GM21367 (cell line): ENCODE results near the gene SOCS1.
"Not testable (repeated sequence)": the region's sequence is repeated elsewhere in the genome, so short reads cannot be mapped to it uniquely, and the experiment has no call there.

Experiments used
- ATAC-seq: cut with Tn5 transposase; IDR thresholded peaks from one replicate; pipeline ENCODE4 v1.9.1; 2021; ENCODE audit not compliant: unreplicated experiment

Gene SOCS1, protein sequence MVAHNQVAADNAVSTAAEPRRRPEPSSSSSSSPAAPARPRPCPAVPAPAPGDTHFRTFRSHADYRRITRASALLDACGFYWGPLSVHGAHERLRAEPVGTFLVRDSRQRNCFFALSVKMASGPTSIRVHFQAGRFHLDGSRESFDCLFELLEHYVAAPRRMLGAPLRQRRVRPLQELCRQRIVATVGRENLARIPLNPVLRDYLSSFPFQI

DNA sequence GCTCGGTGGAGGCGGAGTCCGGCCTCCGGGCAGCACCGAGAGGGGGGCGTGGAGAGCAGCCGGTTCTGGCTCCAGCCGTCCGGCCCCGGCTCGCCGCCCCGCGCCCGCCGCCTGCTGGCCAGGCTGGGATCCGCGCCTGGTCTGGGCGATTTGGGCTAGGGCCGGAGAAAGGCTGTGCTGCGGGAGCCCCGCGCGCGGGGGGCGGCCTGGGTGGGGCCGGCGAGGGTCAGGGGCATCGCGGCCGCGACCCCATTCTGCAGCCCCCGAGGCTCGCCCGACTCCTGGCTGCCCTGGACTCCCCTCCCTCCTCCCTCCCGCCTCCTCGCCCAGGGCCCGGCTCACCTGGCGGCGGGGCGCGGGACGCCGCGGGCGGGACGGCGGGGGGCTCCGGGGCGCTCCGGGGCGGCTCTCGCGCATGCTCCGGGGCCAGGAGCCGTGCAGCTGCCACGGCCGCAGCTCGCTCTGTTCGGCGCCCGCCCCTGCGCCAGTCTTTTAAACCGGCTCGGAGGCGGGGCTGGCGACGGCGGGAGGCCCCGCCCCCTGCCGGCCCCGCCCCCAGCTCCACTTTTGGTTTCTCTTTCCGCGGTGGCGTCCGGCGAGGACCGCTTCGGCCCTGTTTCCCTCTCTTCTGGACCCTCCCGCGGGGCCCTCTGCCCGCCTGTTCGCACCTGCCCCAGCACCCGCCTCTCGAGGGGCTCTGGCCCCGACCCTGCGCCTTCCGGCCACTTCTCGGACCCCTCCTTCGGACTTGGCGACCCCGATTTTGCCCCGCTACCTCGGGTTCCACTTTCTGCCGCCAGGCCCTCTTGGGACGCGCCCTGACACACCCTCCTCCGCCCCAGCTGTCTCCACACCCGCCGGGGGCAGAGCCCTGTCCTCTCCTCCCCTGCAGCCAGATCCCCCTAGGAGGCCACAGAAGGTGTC is at the start of gene SOCS1:
SOCS1 (minus strand) TSS at position 468 of the 924 bp plus-strand sequence. CDS start 726 bp downstream, outside the sequence.
- peak; percentile 42 for ATAC-seq

DNA sequence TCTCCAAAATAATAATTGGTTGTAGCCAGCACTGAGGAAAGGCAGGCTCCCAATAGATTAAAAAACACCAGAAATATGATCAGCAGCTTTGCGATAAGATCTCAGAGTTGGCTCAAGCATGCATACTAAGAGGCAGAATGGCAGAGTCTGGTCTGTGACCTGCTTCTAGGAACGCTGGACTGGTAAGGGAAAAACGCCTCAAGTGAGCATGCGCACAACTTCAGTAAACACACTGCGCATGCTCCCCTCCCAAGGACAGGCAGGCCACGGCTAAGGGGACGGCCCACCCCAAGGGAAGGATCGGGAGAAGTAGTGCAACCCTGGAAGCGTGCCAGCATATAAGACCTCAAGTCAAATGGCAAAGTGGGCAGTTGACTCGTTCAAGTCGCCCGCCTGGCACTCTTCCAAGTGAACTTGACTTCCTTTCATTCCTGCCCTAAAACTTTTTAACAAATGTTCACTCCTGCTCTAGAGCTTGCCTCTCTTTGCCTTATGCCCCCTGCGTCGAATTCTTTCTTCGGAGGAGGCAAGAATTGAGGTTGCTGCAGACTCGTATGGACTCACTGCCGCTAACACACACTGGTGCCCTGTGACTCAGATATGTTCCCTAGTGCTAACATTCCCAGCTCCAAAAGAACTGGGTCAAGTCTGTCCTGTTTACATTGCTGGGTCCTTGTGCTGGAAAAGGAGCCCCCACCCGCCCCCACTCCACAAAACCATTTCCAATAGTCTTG is 47.6 kb upstream of the SOCS1 start:
- no peak for ATAC-seq

DNA sequence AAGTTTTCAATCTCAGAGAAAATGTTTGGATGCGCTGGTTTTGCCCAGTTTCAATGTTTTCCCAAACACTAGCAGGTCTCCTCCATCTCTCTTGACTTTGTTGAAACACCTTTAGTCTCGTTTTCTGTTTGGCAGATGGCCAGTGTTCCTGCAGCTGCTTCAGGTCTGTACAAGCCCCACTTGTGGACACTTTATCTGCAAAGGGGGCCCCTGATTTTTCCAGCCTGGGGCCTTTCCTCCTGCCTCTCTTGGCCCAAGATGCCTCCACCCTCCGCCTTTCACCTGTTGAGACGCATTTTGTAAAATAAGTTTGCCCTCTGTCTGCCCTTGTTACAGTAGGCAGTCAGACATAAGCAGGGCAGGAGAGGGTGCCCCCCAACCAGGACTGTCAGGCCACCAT is 47.0 kb upstream of the SOCS1 start:
- no peak for ATAC-seq

DNA sequence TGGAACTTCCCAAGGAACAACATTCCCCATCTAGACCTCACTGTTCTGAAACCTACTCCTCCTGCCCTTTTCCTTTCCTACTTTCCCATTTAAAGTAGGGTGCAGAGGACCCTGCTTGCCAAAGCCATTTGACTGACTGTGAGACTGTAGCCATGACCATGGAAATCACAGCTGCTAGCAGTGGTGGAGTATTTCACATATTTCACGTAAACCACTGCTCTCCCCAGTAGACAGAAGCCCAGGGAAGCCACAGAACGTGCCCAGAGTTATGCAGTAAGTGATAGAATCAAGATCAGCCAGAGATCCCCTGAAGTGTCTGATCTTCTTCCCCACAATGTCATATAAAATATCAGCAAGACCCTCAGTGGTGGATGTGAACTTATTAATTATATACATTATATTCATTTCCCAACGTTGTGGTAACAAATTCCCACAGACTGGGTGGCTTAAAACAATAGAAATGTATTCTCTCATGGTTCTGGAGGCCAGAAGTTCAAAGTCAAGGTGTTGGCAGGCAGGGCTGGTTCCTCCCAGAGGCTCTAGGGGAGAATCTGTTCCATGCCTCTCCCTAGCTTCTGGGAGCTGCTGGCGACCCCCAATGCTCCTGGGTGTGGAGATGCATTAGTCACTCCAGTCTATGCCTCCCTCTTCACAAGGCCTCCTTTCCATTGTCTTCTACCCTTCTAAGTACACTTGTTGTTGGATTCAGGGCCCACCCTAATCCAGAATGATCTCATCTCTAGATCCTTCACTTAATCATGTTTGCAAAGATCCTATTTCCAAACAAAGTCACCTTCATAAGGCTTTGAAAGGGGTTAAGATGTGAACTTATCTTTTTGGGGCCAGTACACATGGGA is 45.9 kb upstream of the SOCS1 start:
- no peak for ATAC-seq

DNA sequence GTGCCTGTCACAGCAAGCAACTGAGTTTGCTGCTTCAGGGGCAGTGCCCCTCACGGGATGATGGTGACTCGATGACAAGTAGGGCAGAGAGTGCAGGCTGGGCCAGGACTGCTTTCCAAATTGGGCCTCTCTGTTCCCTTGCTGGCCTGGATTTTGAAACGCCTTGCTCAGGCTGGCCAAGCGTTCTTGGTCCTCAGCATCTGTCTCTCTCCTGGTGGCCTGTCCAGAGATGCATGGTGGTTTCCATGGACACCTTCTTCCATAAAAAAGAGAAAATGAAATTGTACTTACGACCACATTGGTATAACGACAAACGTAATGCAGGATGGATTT is 44.5 kb upstream of the SOCS1 start:
- ATAC-seq, result no peak

DNA sequence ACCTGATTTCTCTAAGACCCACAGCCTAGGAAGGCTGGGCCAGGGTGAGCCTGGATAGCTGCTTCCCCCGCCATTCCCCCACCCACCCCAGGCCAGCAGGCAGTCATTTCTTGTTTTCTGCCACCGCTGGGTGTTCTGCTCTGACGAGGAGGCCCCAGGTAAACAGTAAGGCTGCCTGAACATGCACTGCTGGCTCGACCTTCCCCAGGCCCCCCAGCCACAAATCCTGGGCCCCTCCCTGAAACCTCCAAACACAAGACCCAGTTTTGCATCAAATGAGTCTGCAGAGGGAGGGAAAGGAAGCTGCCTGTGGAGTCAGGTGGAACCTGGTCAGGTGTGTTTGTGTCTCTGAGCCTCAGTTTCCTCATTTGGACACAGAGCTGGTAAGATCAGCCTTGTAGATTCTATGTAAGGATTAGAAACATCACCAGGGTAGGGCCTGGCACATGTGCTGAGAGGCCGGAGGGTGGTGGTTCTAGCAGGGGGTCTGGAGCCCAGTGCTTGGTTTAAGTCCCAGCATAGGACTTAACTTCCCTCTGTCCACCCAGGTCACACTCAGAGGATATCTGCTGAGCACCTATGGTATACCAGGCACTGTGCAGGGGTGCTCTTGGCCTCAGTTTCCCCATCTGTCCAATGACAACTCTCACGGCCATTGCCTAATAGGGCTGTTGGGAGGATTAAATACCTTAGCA is 44.0 kb upstream of the SOCS1 start:
- no peak for ATAC-seq

DNA sequence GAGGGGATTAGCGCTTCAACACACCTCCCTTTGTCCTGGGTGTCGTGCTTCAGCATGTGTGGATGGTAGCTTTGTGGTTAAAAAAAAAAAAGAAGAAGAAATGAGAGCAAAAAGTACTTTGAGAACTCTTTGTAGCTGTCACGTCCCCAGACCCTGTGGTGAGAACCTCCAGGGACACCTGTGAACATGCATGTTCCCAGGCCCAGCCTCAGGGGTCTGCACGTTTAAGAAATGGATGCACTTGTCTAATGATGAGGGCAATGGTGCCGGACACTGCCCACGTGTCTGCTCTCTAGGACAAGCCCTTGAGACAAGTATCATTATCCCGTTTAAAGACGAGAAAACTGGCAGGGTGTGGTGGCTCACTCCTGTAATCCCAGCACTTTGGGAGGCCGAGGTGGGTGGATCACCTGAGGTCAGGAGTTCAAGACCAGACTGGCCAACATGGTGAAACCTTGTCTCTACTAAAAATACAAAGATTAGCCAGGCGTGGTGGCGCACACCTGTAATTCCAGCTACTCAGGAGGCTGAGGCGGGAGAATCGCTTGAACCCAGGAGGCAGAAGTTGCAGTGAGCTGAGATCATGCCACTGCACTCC is 43.0 kb upstream of the SOCS1 start:
- ATAC-seq, result not testable (repeated sequence)

DNA sequence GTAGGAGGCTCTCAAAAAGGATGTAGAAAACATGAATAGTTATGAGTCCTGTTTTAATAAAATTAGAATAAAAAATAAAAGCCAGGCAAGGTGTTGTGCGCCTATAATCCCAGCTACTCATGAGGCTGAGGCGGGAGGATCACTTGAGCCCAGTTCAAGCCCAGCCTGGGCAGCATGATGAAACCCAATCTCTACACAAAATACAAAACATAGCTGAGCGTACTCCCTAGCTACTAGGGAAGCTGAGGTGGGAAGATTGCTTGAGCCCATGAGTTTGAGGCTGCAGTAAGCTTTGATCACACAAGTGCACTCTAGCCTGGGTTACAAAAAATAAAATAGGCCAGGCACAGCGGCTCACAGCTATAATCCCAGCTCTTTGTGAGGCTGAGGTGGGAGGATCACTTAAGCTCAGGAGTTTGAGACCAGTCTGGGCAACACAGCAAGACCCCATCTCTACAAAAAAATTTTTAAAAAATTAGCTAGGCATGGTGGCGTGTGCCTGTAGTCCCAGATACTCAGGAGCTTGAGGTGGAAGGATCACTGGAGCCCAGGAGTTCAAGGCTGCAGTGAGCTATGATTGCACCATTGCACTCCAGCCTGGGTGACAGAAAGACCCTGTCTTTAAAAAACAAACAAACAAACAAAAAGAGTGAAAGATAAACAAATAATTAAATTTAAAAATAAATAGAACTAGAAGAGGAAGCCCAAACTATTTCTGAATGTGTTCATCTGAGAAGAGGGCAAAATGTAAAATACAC is 42.3 kb upstream of the SOCS1 start:
- ATAC-seq, result no peak

DNA sequence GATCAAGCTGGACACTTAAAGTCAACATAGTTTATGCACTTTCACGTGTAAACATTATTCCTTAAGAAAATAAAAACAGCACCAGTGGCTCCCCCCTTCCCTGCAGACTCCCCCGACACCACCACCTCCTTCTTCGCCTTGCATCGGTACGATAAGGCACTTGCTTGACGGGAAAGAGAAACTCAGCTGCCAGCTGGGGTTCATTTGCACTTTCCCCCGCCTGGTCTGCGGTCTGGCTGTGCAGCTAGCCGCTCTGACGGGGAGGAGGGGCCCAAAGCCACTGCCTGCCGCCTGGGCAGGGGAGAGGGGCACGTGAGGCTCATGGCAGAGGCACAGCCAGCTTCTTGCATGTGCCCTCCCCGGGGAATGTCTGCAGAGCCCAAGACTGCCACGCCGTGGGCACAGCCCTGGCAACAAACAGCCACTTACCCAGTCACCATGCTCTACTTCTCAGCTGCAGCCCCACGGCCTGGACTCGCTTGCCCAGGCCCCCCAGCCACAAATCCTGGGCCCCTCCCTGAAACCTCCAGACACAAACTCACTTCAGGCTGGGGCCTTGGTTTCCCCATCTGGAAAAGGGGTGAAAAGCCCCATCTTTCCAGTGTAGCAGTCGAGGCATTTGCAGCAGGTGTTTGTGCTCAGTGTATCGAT is 41.6 kb upstream of the SOCS1 start:
- peak; percentile 59 for ATAC-seq

DNA sequence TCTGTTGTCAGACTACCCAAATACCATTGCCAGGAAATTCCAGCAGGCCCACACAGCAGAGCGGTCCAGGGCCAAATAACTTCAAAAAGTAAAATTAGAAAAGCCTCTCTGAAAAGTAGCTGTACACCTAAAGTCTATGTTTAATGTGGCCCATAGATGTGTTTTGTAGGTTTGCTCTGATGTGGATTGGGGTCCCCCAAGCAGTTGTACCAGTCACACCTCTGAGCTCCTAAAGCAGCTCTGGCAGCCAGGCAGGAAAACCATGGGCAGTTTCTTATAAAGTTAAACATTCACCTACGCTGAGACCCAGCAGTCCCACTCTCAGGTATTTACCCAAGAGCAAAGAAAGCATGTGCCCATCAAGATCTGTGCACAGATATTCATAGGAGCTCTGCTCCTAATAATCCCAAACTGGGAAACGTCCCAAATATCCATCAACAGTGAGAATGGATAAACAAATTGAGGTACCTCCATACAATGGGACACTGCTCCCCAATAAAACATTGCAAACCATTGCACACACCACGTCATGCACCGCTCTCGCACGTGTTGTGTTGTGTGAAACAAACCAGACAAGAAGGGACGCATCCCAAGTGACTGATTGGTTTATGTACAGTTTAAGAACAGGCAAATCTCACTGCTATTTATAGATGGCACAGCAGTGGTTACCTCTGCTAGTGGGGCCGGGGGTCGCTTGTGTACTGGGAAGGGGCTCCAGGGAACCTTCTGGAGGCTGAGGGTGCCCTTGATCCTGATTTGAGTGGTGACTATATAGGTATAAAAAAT is 40.9 kb upstream of the SOCS1 start:
- peak; percentile 8 for ATAC-seq

DNA sequence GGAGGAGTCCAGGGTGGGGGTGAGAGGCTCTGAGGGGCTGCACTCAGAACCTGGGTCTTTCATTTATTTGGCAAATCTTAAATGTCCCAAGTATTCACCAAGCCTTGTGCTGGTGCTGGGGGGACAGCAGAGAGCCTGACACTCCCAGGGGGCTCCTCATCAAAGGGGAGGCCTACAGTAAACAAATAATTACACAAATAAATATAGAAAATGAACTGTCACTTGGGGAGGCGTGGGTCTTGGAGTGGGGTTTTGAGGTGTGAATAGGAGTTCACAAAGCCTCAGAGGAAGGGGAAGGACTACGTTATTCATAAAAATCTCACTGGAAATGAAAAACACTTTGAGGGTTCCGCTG is 40.3 kb upstream of the SOCS1 start:
- no peak for ATAC-seq

DNA sequence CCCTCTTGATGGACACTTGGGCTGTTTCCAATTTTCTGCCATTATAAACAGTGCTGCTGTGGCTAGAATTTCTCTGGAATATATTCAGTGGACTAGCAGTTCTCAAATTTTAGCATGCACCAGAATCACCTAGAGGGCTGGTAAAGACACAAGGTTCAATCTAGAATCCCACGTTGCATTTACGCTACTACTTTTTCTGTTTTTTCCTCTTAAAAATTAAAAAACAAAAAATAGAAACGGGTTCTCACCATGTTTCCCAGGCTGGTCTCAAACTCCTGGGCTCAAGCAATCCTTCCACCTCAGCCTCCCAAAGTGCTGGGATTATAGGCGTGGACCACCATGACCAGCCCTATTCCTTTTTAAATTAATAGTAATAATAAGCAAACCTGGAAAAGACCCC is 39.7 kb upstream of the SOCS1 start:
- no peak for ATAC-seq

DNA sequence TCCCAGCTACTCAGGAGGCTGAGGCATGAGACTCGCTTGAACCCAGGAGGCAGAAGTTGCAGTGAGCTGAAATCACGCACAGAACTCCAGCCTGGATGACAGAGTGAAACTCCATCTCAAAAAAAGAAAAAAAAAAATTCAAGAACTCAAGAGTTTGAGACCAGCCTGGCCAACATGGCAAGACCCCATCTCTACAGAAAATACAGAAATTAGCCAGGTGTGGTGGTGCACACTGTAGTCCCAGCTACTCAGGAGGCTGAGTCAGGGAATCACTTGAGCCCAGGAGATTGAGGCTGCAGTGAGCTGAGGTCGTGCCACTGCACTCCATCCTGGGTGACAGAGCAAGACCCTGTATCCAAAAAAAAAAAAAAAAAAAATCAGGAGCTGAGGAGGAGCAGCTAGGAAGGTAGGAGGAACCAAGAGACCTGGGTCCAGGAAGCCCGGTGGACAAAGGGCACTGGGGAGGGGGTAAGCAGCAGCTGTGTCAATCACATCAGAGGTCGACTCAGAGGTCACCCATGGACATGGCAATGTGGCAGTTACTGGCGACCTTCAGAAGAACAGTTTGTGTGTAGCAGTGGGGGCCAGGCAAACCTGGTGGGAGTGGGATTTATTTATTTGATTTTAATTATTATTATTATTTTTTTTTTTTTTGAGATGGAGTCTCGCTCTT is 36.2 kb upstream of the SOCS1 start:
- no peak for ATAC-seq

DNA sequence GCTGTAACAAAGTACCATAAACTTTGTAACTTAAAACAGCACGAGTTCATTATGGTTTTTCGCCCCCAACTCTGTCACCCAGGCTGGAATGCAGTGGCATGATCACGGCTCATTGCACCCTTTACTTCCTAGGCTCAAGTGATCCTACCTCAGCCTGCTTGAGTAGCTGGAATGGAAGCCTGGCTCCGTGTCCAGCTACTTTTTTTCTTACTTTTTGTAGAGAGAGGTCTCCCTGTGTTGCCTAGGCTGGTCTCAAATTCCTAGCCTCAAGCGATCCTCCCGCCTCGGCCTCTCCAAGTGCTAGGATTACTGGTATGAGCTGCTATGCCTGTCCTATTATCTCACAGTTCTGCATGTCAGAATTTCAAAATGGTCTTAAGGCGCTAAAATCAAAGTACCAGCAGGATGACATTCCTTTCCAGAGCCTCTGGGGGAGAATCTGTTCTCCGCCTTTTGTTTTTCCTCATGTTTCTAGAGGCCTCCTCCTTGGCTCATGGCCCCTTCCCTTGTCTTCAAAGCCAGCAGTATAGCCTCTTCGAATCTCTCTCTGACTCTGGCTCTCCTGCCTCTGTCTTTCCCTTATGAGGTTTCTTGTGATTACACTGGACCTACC is 35.2 kb upstream of the SOCS1 start:
- no peak for ATAC-seq

DNA sequence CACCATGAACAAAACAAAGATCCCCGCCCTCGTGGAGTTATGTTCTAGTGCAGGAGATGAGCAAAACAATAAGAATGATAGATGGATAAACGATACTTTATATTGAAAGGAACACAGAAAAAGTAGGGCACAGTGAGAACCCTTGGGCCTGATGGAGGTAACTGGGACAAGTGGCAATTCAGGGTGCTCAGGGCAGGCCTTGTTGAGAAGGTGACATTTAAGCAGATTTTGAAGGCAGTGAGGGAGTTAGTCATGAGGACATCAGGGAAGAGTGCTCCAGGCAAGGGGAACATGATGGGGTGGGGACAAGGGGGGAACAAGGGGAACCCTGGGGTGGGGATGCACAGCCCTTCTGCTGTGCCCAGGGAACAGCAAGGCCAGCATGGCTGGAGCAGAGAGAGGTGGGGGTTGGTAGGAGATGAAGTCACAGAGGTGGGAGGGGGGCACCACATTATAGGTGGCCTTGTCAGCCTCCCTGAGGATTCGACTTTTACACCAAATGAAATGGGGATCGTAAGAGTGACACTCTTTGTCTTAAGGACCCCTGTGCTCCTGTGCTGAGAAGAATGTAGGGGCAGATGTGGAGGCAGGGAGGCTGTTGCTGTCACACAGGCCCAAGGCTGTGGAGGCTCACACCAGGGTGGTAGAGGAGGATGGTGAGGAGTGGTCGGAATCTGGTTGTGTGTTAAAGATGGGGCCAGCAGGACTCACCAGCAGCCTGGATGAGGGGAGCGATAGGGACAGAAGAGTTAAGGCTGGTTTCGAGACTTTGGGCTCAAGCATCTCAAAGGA is 34.3 kb upstream of the SOCS1 start:
- no peak for ATAC-seq

DNA sequence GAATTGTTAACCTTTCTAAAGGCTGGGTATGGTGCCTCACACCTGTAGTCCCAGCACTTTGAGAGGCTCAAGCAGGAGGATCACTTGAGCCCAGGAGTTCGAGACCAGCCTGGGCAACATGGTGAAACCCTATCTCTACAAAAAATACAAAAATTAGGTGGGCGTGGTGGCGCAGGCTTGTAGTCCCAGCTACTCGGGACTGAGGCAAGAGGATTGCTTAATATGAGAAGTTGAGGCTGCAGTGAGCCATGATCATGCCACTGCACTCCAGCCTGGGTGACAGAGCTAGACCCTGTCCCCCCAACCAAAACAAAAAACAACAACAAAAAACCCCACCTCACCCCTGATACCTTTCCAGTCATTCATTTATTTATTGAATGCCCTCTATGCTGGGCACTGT is 33.7 kb upstream of the SOCS1 start:
- not testable (repeated sequence) for ATAC-seq
